Activated T-cell treated with anti-CD3 and anti-CD28 coated beads for 4 hours (primary cell): ENCODE results near the gene CNTFR.

ENCODE experiments used
- DNase-seq: peaks from one replicate; pipeline ENCODE4 v3.0.0-alpha.2; 2020

CNTFR gene

GRCh38 chr9:34521406-34522045, 68.0 kb downstream of the CNTFR start:
- no peak for DNase-seq

- DNase-seq = no peak
Observed at GRCh38 chr9:34520505-34521385, 68.8 kb downstream of the CNTFR start.

- no peak for DNase-seq
Observed at GRCh38 chr9:34520096-34520495, 69.4 kb downstream of the CNTFR start.

GRCh38 chr9:34519321-34520020, 70.1 kb downstream of the CNTFR start:
- DNase-seq = no peak

- DNase-seq = no peak
Observed at GRCh38 chr9:34518896-34519295, 70.6 kb downstream of the CNTFR start.

GRCh38 chr9:34518110-34518616, 71.4 kb downstream of the CNTFR start:
- DNase-seq = no peak

GRCh38 chr9:34517185-34517584, 72.3 kb downstream of the CNTFR start:
- DNase-seq = no peak

GRCh38 chr9:34515959-34516358, 73.6 kb downstream of the CNTFR start:
- no peak for DNase-seq

- DNase-seq = no peak
Observed at GRCh38 chr9:34514816-34515215, 74.7 kb downstream of the CNTFR start.

GRCh38 chr9:34514401-34514800, 75.1 kb downstream of the CNTFR start:
- DNase-seq = no peak

GRCh38 chr9:34513567-34514214, 75.8 kb downstream of the CNTFR start:
- DNase-seq = no peak

GRCh38 chr9:34512131-34513078, 77.1 kb downstream of the CNTFR start:
- DNase-seq = no peak

GRCh38 chr9:34510497-34511468, 78.7 kb downstream of the CNTFR start:
- DNase-seq = no peak

- DNase-seq = no peak
Observed at GRCh38 chr9:34508951-34509350, 80.6 kb downstream of the CNTFR start.

- no peak for DNase-seq
Observed at GRCh38 chr9:34508463-34508862, 81.1 kb downstream of the CNTFR start.

GRCh38 chr9:34507966-34508365, 81.6 kb downstream of the CNTFR start:
- DNase-seq = no peak

GRCh38 chr9:34507556-34507955, 82.0 kb downstream of the CNTFR start:
- DNase-seq = no peak

GRCh38 chr9:34506623-34507022, 82.9 kb downstream of the CNTFR start:
- DNase-seq = no peak

- DNase-seq = no peak
Observed at GRCh38 chr9:34505370-34506120, 84.0 kb downstream of the CNTFR start.

- DNase-seq = no peak
Observed at GRCh38 chr9:34503406-34503805, 86.1 kb downstream of the CNTFR start.
